HepG2 (cell line): ENCODE data around the gene MACROD2. TPM values are rescaled to one million over a fixed set of nuclear protein-coding genes. Genes with fewer than 3 reads are reported as not detected.
"Not testable (repeated sequence)": the region's sequence is repeated elsewhere in the genome, so short reads cannot be mapped to it uniquely, and the experiment has no call there.

ENCODE experiments used
- ATAC-seq: fragments of 200-7000 bp; cut with Tn5 transposase; 3 replicates; pipeline ENCODE4 v1.9.1; 2020; ENCODE audit warnings: mild to moderate bottlenecking, moderate library complexity
- BruUV-seq: library from RNA; stranded (reverse); fragments of 400-500 nt; replicated peaks from 2 replicates; lab custom pipeline; 2021; lab: Mats Ljungman, UMichigan
- CTCF ChIA-PET: fragments of 300-600 bp; formaldehyde crosslinking; extraction: SDS; loops from one replicate; lab custom pipeline; 2021; ENCODE audit warnings: low total read pairs, inconsistent platforms, low intra/inter-chr PET ratio; lab: Yijun Ruan, JAX
- POLR2A ChIA-PET: fragments of 350-600 bp; sonication (Branson Sonifier 250); formaldehyde crosslinking; loops from one replicate; lab custom pipeline; 2020; ENCODE audit warnings: antibody characterized with exemption, inconsistent platforms; lab: Yijun Ruan, JAX
- DNase-seq: peaks from one replicate; pipeline ENCODE4 v3.0.0-alpha.2; 2015; ENCODE audit warnings: low spot score
- FAIRE-seq: peaks from 3 replicates; lab custom pipeline; 2011; peaks lifted over from hg19 to GRCh38; lab: Jason Lieb, UNC
- H2AFZ ChIP-seq: one replicate; pipeline ENCODE4 v1.6.1; 2011; ENCODE audit warnings: low read length, inconsistent platforms
- H3K27ac ChIP-seq: fragments of 300-600 bp; 3 replicates; pipeline ENCODE4 v1.8.0; 2011; ENCODE audit warnings: mixed run types, mild to moderate bottlenecking, mixed read lengths, low read length, inconsistent platforms; ENCODE audit not compliant: insufficient read depth; ENCODE audit errors: extremely low read length
- H3K27me3 ChIP-seq, 2 experiments: fragments of 200-600 bp in 1 of 2; 2 replicates in 1 of 2; 3 replicates in 1 of 2; pipeline versions ENCODE4 v1.6.0 to v1.8.0; 2011; ENCODE audit warnings: low read length in 2 of 2, mild to moderate bottlenecking in 2 of 2, moderate library complexity in 2 of 2, inconsistent platforms in 1 of 2; ENCODE audit not compliant: insufficient read depth in 2 of 2, control insufficient read depth in 1 of 2
- H3K36me3 ChIP-seq, 2 experiments: fragments of 200-600 bp in 1 of 2; replicated peaks in 1 of 2; 2 replicates in 1 of 2; 3 replicates in 1 of 2; pipeline versions ENCODE4 v1.5.1 to v1.8.0; 2011; ENCODE audit warnings: low read length in 2 of 2, inconsistent platforms in 1 of 2; ENCODE audit not compliant: insufficient read depth in 2 of 2, control insufficient read depth in 1 of 2
- H3K4me1 ChIP-seq: 2 replicates; pipeline ENCODE4 v1.5.1; 2012; ENCODE audit warnings: low read length, inconsistent platforms; ENCODE audit not compliant: insufficient read depth
- H3K4me2 ChIP-seq: 2 replicates; pipeline ENCODE4 v1.6.0; 2011; ENCODE audit warnings: low read depth, low read length, inconsistent platforms
- H3K4me3 ChIP-seq, 3 experiments: fragments of 200-600 bp in 1 of 3; sonication (generic), shearing (Covaris generic) in 1 of 3; replicated peaks in 1 of 3; 2 replicates each; pipeline ENCODE4 v1.5.1; 2011 to 2016; ENCODE audit warnings: low read length in 3 of 3, inconsistent platforms in 2 of 3, low read depth in 2 of 3, mild to moderate bottlenecking in 2 of 3, control low read depth in 1 of 3, mixed read lengths in 1 of 3; ENCODE audit not compliant: insufficient read depth in 1 of 3
- H3K79me2 ChIP-seq: one replicate; pipeline ENCODE4 v1.6.1; 2011; ENCODE audit warnings: low read length, inconsistent platforms; ENCODE audit not compliant: insufficient read depth
- H3K9ac ChIP-seq: 2 replicates; pipeline ENCODE4 v1.6.0; 2011; ENCODE audit warnings: mild to moderate bottlenecking, low read depth, low read length, inconsistent platforms; ENCODE audit not compliant: insufficient read depth
- H3K9me3 ChIP-seq: 2 replicates; pipeline ENCODE4 v1.5.1; 2012; ENCODE audit warnings: mild to moderate bottlenecking, low read length
- H4K20me1 ChIP-seq: 2 replicates; pipeline ENCODE4 v1.6.0; 2011; ENCODE audit warnings: inconsistent platforms, mild to moderate bottlenecking, low read length, moderate library complexity; ENCODE audit not compliant: insufficient read depth
- PHF21A ChIP-seq: sonication (generic); formaldehyde crosslinking; IDR thresholded peaks from 2 replicates; pipeline ENCODE4 v1.5.0; 2020; ENCODE audit warnings: mild to moderate bottlenecking, missing genetic modification reagents
- RFX3 ChIP-seq: IDR thresholded peaks from 2 replicates; pipeline ENCODE4 v1.6.1; 2016; ENCODE audit warnings: missing biosample characterization, missing genetic modification reagents
- THAP8 ChIP-seq: sonication (generic); formaldehyde crosslinking; IDR thresholded peaks from 2 replicates; pipeline ENCODE4 v1.5.1; 2020; ENCODE audit warnings: missing genetic modification reagents, mild to moderate bottlenecking, borderline replicate concordance
- ZNF430 ChIP-seq: sonication (generic); formaldehyde crosslinking; IDR thresholded peaks from 2 replicates; pipeline ENCODE4 v1.9.0; 2021; ENCODE audit warnings: mild to moderate bottlenecking, missing genetic modification reagents
- ZNF766 ChIP-seq: sonication (generic); formaldehyde crosslinking; IDR thresholded peaks from 2 replicates; pipeline ENCODE4 v1.5.0; 2020; ENCODE audit warnings: missing genetic modification reagents, borderline replicate concordance
- WGBS: methylation state at CpG from one replicate; pipeline ENCODE4 v1.1.6; 2017; ENCODE audit warnings: low lambda C conversion rate; 5-methylcytosine and 5-hydroxymethylcytosine counted together
- in situ Hi-C: cut with HindIII; loops from 2 replicates; pipeline ENCODE4 v1.10.0; 2017; ENCODE audit warnings: low pct_unique_long_range_greater_than_20kb; ENCODE audit not compliant: extremely low pct_ligation_motif_present
- intact Hi-C: fragments of 100-400 bp; cut with micrococcal nuclease; formaldehyde crosslinking; loops from one replicate; pipeline ENCODE4 v1.10.0; 2022; ENCODE audit not compliant: unreplicated experiment
- polyA plus RNA-seq, 8 experiments: library from polyadenylated mRNA; depleted of rRNA in 3 of 8; stranded (reverse) in 7 of 8; unstranded in 1 of 8; fragments of >200 nt; fragmentation: Illumina TruSeq in 4 of 8; extraction: Trizol in 4 of 8; gene quantifications; 2 replicates each; pipeline versions ENCODE4 v1.2.1 to v1.2.3, GENCODE V29; 2011 to 2016; ENCODE audit warnings: low read depth in 4 of 8, missing spikeins in 1 of 8, mixed read lengths in 1 of 8; ENCODE audit not compliant: insufficient read depth in 1 of 8
- total RNA-seq, 5 experiments: library from RNA; depleted of rRNA; stranded (reverse); fragments of >200 nt; fragmentation: Illumina TruSeq; extraction: Trizol; gene quantifications; 2 replicates each; pipeline ENCODE4 v1.2.3, GENCODE V29; 2016; ENCODE audit warnings: low read depth in 1 of 5
- TF ChIP-seq, protein P1 (sequence below): fragments of 450-650 bp; IDR thresholded peaks from 2 replicates; pipeline ENCODE4 v1.6.1; 2016
- TF ChIP-seq, protein P2 (sequence below): sonication (generic); formaldehyde crosslinking; IDR thresholded peaks from 2 replicates; pipeline ENCODE4 v1.4.0; 2020; ENCODE audit warnings: missing genetic modification reagents

Gene MACROD2
- total and polyA plus RNA-seq, 2 of the 13 experiments (the other 11 are each of a cell fraction or from before 2014, with no cell fraction given), result 0.13 to 0.51 TPM

GRCh38 chr20:14979453-14979986, 984.2 kb downstream of the MACROD2 start (continued):
- TF ChIP-seq THAP8 (CRISPR knock-in tag) (no peak), PHF21A (CRISPR knock-in tag) (no peak), RFX3 (CRISPR knock-in tag) (peak; percentile 18; the same call in 1 of the 2 replicates)
- TF ChIP-seq, protein P1, sequence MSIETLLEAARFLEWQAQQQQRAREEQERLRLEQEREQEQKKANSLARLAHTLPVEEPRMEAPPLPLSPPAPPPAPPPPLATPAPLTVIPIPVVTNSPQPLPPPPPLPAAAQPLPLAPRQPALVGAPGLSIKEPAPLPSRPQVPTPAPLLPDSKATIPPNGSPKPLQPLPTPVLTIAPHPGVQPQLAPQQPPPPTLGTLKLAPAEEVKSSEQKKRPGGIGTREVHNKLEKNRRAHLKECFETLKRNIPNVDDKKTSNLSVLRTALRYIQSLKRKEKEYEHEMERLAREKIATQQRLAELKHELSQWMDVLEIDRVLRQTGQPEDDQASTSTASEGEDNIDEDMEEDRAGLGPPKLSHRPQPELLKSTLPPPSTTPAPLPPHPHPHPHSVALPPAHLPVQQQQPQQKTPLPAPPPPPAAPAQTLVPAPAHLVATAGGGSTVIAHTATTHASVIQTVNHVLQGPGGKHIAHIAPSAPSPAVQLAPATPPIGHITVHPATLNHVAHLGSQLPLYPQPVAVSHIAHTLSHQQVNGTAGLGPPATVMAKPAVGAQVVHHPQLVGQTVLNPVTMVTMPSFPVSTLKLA, result no peak
- TF ChIP-seq, protein P2, sequence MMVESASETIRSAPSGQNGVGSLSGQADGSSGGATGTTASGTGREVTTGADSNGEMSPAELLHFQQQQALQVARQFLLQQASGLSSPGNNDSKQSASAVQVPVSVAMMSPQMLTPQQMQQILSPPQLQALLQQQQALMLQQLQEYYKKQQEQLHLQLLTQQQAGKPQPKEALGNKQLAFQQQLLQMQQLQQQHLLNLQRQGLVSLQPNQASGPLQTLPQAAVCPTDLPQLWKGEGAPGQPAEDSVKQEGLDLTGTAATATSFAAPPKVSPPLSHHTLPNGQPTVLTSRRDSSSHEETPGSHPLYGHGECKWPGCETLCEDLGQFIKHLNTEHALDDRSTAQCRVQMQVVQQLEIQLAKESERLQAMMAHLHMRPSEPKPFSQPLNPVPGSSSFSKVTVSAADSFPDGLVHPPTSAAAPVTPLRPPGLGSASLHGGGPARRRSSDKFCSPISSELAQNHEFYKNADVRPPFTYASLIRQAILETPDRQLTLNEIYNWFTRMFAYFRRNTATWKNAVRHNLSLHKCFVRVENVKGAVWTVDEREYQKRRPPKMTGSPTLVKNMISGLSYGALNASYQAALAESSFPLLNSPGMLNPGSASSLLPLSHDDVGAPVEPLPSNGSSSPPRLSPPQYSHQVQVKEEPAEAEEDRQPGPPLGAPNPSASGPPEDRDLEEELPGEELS (CRISPR knock-in tag), result peak; percentile 88
- TF ChIP-seq, all 625 proteins: peak for 140

DNA sequence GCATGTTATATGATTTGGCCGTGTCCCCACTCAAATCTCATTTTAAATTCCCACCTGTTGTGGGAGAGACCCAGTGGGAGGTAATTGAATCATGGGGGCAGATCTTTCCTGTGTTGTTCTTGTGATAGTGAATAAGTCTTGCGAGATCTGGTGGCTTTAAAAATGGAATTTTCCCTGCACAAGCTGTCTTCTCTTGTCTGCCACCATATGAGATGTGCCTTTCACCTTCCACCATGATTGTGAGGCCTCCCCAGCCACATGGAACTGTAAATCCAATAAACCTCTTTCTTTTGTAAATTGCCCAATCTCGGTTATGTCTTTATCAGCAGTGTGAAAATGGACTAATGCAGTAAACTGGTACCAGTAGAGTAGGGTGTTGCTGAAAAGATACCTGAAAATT, 986.2 kb downstream of the MACROD2 start:
- H3K36me3 ChIP-seq, FAIRE-seq, H2AFZ ChIP-seq, H3K4me3 ChIP-seq, H3K9ac ChIP-seq, in situ Hi-C loops, DNase-seq, CTCF ChIA-PET, H3K4me2 ChIP-seq, BruUV-seq, H3K27me3 ChIP-seq, H3K79me2 ChIP-seq, H3K27ac ChIP-seq, ATAC-seq, H4K20me1 ChIP-seq: not testable (repeated sequence)
- peak; percentile 95; the same call in 1 of the 2 replicates for TF ChIP-seq ZNF430
- TF ChIP-seq ZNF766 (CRISPR knock-in tag), result 0 out of 2 replicates have a peak, but pooled peaks have one; percentile 43
- intact Hi-C loops, result loop anchor here (10.0 kb wide), 3 partner anchors 173 to 1753 kb away; partner anchors contain the start of gene SNRPB2
- Histone ChIP-seq H3K9me3 (peaks cover 33% of the 10 kb centered on the region), H3K4me1 (peaks cover 86% of the 10 kb centered on the region)
- WGBS, result 93% methylated on average over 3 of the region's 3 CpGs
- POLR2A ChIA-PET, result interaction anchor here (3.1 to 5.6 kb wide), 2 partner anchors 9 to 80 kb away, joined by 41 to 56 read pairs; no protein-coding TSS in a partner anchor
